ENCODE data around the gene WT1.

GRCh38 chr11:32447252-32447651, 11.9 kb upstream of the WT1 start:
- TF ChIP-seq CTCF (conservative IDR thresholded peaks at IDR 0.05; ENCODE audit: low read depth, low read length) (no peak), POLR2A (IDR thresholded peaks at IDR 0.05; ENCODE audit: low read depth, low read length) (no peak), MAZ (IDR thresholded peaks at IDR 0.05; ENCODE audit: borderline replicate concordance, low read depth, low read length) (no peak), BHLHE40 (IDR thresholded peaks at IDR 0.05; ENCODE audit: low read depth, low read length) (no peak), MXI1 (IDR thresholded peaks at IDR 0.05; ENCODE audit: borderline replicate concordance, low read depth, low read length) (no peak), RFX5 (IDR thresholded peaks at IDR 0.05; ENCODE audit: low read depth, low read length) (no peak), SMC3 (IDR thresholded peaks at IDR 0.05; ENCODE audit: low read depth, low read length) (no peak), USF2 (IDR thresholded peaks at IDR 0.05; ENCODE audit: low read depth, low read length) (no peak), CEBPB (IDR thresholded peaks at IDR 0.05; ENCODE audit: low read depth, low read length) (no peak), MAFK (IDR thresholded peaks at IDR 0.05; ENCODE audit: low read depth, low read length) (no peak)
